Daoy (cell line): ENCODE results near the gene EIF4A3. TPM values are rescaled to one million over a fixed set of nuclear protein-coding genes. Genes with fewer than 3 reads are reported as not detected.
A peak's percentile ranks its signal among the peaks of the same experiment; 100 is the strongest.
"Not testable (repeated sequence)": the region's sequence is repeated elsewhere in the genome, so short reads cannot be mapped to it uniquely, and the experiment has no call there.

Experiments used
- DNase-seq: peaks from one replicate; pipeline ENCODE4 v3.0.0-alpha.2; 2015; ENCODE audit warnings: low read depth
- total RNA-seq: library from RNA; depleted of rRNA; stranded (reverse); fragments of >200 nt; shearing (Covaris generic); gene quantifications from 2 replicates; pipeline ENCODE4 v1.2.3, GENCODE V29; 2014

The EIF4A3 gene
- total RNA-seq, 1 experiment from 2014 or later = 105 TPM

- peak; percentile 86 for DNase-seq
These were observed 45.6 kb downstream of the EIF4A3 start, which contains the start of gene GAA for GRCh38 chr17:80101011-80101945. Gene GAA (plus strand): TSS chr17:80101581. CDS start chr17:80104587, 3,006 bp downstream.

- DNase-seq = no peak
These were observed 46.9 kb downstream of the EIF4A3 start for GRCh38 chr17:80100035-80100323.

- no peak for DNase-seq
These were observed 47.5 kb downstream of the EIF4A3 start for GRCh38 chr17:80099291-80100034.

- DNase-seq = no peak
These were observed 48.9 kb downstream of the EIF4A3 start for GRCh38 chr17:80097844-80098691.

- no peak for DNase-seq
These were observed 49.8 kb downstream of the EIF4A3 start for GRCh38 chr17:80097127-80097621.

GRCh38 chr17:80096561-80097021 lies 50.3 kb downstream of the EIF4A3 start:
- no peak for DNase-seq

GRCh38 chr17:80095844-80096475 lies 51.0 kb downstream of the EIF4A3 start:
- DNase-seq = no peak

GRCh38 chr17:80095038-80095843 lies 51.7 kb downstream of the EIF4A3 start:
- DNase-seq = no peak

GRCh38 chr17:80092959-80093358 lies 54.0 kb downstream of the EIF4A3 start:
- no peak for DNase-seq

- DNase-seq = no peak
These were observed 55.6 kb downstream of the EIF4A3 start for GRCh38 chr17:80091376-80091775.

GRCh38 chr17:80090164-80090563 lies 56.8 kb downstream of the EIF4A3 start:
- DNase-seq = not testable (repeated sequence)

- no peak for DNase-seq
These were observed 57.2 kb downstream of the EIF4A3 start for GRCh38 chr17:80089762-80090161.

GRCh38 chr17:80087346-80088265 lies 59.3 kb downstream of the EIF4A3 start:
- no peak for DNase-seq

GRCh38 chr17:80086616-80087015 lies 60.3 kb downstream of the EIF4A3 start:
- DNase-seq = no peak

GRCh38 chr17:80086081-80086480 lies 60.8 kb downstream of the EIF4A3 start:
- no peak for DNase-seq

GRCh38 chr17:80084773-80085172 lies 62.2 kb downstream of the EIF4A3 start:
- no peak for DNase-seq
